GM21447 (cell line): Measurements from ENCODE around the gene PRICKLE2.

Experiments
- ATAC-seq: cut with Tn5 transposase; IDR thresholded peaks from one replicate; pipeline ENCODE4 v1.9.1; 2021; ENCODE audit not compliant: unreplicated experiment

PRICKLE2 gene

GRCh38 chr3:64190517-64191515 lies 34.5 kb downstream of the PRICKLE2 start:
- ATAC-seq = no peak

- no peak for ATAC-seq
Measured at GRCh38 chr3:64188810-64189560, 36.3 kb downstream of the PRICKLE2 start.

- no peak for ATAC-seq
Measured at GRCh38 chr3:64187065-64187959, 38.0 kb downstream of the PRICKLE2 start.

- no peak for ATAC-seq
Measured at GRCh38 chr3:64186667-64187064, 38.6 kb downstream of the PRICKLE2 start.

- ATAC-seq = no peak
Measured at GRCh38 chr3:64185436-64185835, 39.8 kb downstream of the PRICKLE2 start.

- ATAC-seq = no peak
Measured at GRCh38 chr3:64184621-64185020, 40.6 kb downstream of the PRICKLE2 start.

GRCh38 chr3:64179860-64180259 lies 45.4 kb downstream of the PRICKLE2 start:
- ATAC-seq = no peak

- ATAC-seq = no peak
Measured at GRCh38 chr3:64179249-64179648, 46.0 kb downstream of the PRICKLE2 start.

- no peak for ATAC-seq
Measured at GRCh38 chr3:64178419-64178818, 46.8 kb downstream of the PRICKLE2 start.

- ATAC-seq = no peak
Measured at GRCh38 chr3:64176461-64176996, 48.7 kb downstream of the PRICKLE2 start.

- no peak for ATAC-seq
Measured at GRCh38 chr3:64174328-64174727, 50.9 kb downstream of the PRICKLE2 start.

GRCh38 chr3:64173563-64173962 lies 51.7 kb downstream of the PRICKLE2 start:
- no peak for ATAC-seq

- ATAC-seq = no peak
Measured at GRCh38 chr3:64170270-64170669, 55.0 kb downstream of the PRICKLE2 start.

GRCh38 chr3:64167868-64168267 lies 57.4 kb downstream of the PRICKLE2 start:
- no peak for ATAC-seq

- no peak for ATAC-seq
Measured at GRCh38 chr3:64167351-64167750, 57.9 kb downstream of the PRICKLE2 start.

- ATAC-seq = no peak
Measured at GRCh38 chr3:64166584-64167162, 58.6 kb downstream of the PRICKLE2 start.

- no peak for ATAC-seq
Measured at GRCh38 chr3:64164349-64164748, 60.9 kb downstream of the PRICKLE2 start.

- ATAC-seq = peak; percentile 74
Measured at GRCh38 chr3:64163755-64164148, 61.5 kb downstream of the PRICKLE2 start.

GRCh38 chr3:64163019-64163754 lies 62.1 kb downstream of the PRICKLE2 start:
- peak; percentile 19 for ATAC-seq
